ENCODE results near the gene TPPP2. TPM values are rescaled to one million over a fixed set of nuclear protein-coding genes. Genes with fewer than 3 reads are reported as not detected.

Gene TPPP2
- total and polyA plus RNA-seq, 2 donors (not counting 1 experiment from before 2014, with no cell fraction given): not detected

DNA sequence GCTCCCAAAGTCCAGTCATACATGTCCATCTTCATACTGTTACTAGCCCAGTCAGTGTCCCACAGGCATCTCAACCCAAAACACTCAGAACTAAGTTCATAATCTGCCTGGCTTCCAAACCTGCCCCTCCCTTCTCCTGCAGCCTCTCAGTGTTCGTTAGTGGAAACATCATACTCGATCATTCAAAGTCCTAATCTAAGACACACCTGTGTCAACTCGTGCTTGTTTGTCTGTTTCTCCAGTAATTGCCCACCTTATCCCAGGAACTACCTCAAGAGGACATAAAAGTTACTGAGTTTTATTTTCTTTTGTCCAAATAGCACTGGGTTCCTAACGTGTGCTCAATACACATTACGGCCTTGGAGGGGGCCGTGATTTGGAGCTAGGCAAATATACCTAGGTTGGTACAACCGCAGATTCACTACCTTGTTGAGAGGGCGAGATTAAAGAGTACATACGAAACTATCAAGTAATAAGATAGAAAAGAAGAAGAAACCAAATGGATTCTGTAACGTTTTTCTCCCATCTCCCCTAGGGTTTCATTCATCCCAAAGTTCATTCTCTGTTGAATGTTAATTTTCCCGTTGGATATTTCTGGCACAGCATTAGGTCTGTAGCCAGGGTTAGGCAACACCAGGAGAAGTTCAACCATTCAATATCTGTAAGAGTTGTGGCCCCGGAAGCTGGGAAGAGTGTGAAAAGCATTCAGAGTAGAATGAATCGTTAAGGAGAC lies 30.8 kb downstream of the TPPP2 start:
- no peak overlapping the region for H3K4me3 ChIP-seq (ENCODE audit: control extremely low read depth in 1 of 5, extremely low read depth in 1 of 5, insufficient read depth in 1 of 5, low read depth in 2 of 5, low read length in 4 of 5)
- H3K4me3 Mint-ChIP-seq: no peak overlapping the region
- no peaks in the 10 kb centered on the region for H3K4me1 ChIP-seq (ENCODE audit: control insufficient read depth in 2 of 2, insufficient read depth in 2 of 2, low read length in 2 of 2)
- ChIA-PET CTCF (interaction anchor here (1.1 to 2.0 kb wide), 3 partner anchors 32 to 46 kb away, joined by 4 to 7 read pairs (median 5); no protein-coding TSS in a partner anchor), POLR2A (no interaction called here)
- no peaks in the 10 kb centered on the region for H3K36me3 ChIP-seq (replicated peaks in 1 of 2; ENCODE audit: control extremely low read depth in 1 of 2, control insufficient read depth in 1 of 2, extremely low read depth in 1 of 2, insufficient read depth in 2 of 2, low read length in 1 of 2)
- ATAC-seq (ENCODE audit: low read depth): no peak
- no peaks in the 10 kb centered on the region for H3K9me3 ChIP-seq (ENCODE audit: control extremely low read depth in 1 of 3, control insufficient read depth in 2 of 3, insufficient read depth in 1 of 3, low read length in 2 of 3)
- no peaks in the 10 kb centered on the region for H4K20me1 ChIP-seq (ENCODE audit: control insufficient read depth, insufficient read depth, low read length, poor library complexity, severe bottlenecking)
- WGBS (ENCODE audit: insufficient coverage): 88% methylated on average over 3 of the region's 13 CpGs
- H3K79me2 ChIP-seq (ENCODE audit: control insufficient read depth, insufficient read depth, low read length): no peaks in the 10 kb centered on the region
- H3K9ac ChIP-seq (ENCODE audit: low read length): no peak overlapping the region
- TF ChIP-seq, protein P1, sequence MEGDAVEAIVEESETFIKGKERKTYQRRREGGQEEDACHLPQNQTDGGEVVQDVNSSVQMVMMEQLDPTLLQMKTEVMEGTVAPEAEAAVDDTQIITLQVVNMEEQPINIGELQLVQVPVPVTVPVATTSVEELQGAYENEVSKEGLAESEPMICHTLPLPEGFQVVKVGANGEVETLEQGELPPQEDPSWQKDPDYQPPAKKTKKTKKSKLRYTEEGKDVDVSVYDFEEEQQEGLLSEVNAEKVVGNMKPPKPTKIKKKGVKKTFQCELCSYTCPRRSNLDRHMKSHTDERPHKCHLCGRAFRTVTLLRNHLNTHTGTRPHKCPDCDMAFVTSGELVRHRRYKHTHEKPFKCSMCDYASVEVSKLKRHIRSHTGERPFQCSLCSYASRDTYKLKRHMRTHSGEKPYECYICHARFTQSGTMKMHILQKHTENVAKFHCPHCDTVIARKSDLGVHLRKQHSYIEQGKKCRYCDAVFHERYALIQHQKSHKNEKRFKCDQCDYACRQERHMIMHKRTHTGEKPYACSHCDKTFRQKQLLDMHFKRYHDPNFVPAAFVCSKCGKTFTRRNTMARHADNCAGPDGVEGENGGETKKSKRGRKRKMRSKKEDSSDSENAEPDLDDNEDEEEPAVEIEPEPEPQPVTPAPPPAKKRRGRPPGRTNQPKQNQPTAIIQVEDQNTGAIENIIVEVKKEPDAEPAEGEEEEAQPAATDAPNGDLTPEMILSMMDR (IDR thresholded peaks at IDR 0.05): no peak
- TF ChIP-seq EZH2 (IDR thresholded peaks at IDR 0.05; ENCODE audit: borderline replicate concordance, insufficient read depth, low read depth, low read length, poor library complexity, severe bottlenecking): no peak
- intact Hi-C loops (cut with micrococcal nuclease): no loop called here
- no peak overlapping the region for H3K27ac Mint-ChIP-seq
- no peak overlapping the region for H2AFZ ChIP-seq (ENCODE audit: insufficient read depth, low read depth, low read length, poor library complexity, severe bottlenecking)
- peaks cover 41% of the 10 kb centered on the region for H3K27me3 Mint-ChIP-seq
- no peaks in the 10 kb centered on the region for H3K4me1 Mint-ChIP-seq
- DNase-seq: no peak
- H3K9me3 Mint-ChIP-seq (ENCODE audit: insufficient read depth): no peaks in the 10 kb centered on the region
- H3K27me3 ChIP-seq (replicated peaks in 1 of 4; ENCODE audit: control extremely low read depth in 1 of 4, control insufficient read depth in 3 of 4, insufficient read depth in 4 of 4, low read length in 3 of 4): peaks cover 0 to 12% (median 6%) of the 10 kb centered on the region in 4 experiments
- H3K27ac ChIP-seq (ENCODE audit: low read length in 2 of 2): no peak overlapping the region
- H3K4me2 ChIP-seq (replicated peaks; ENCODE audit: low read depth, low read length, poor library complexity, severe bottlenecking): no peak overlapping the region

DNA sequence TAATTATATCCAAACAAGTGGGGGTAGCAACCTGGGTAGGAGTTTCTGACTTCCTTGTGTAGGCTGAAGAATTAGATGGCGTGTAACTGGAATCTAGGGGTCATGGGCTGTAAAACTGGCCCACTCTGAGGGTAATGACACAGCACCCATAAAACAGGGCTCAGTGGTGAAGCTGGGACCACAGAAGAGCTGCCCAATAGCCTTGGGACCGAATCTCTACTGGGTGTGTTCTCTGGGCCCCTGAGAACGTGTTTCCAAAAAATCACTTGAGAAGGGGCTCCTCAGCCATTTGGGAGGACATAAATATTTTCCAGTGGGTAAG lies 31.3 kb downstream of the TPPP2 start:
- CTCF ChIA-PET: interaction anchor here (0.7 to 2.0 kb wide), 3 partner anchors 31 to 43 kb away, joined by 3 to 7 read pairs (median 5); partner anchors contain the start of gene ZNF219
- intact Hi-C loops (cut with micrococcal nuclease): no loop called here
- no peak overlapping the region for H3K4me2 ChIP-seq (replicated peaks; ENCODE audit: low read depth, low read length, poor library complexity, severe bottlenecking)
- H3K9ac ChIP-seq (ENCODE audit: low read length): no peak overlapping the region
- H4K20me1 ChIP-seq (ENCODE audit: control insufficient read depth, insufficient read depth, low read length, poor library complexity, severe bottlenecking): no peaks in the 10 kb centered on the region
- Mint-ChIP-seq H3K9me3 (ENCODE audit: insufficient read depth) (no peaks in the 10 kb centered on the region), H3K4me1 (no peaks in the 10 kb centered on the region), H3K27ac (no peak overlapping the region), H3K4me3 (no peak overlapping the region), H3K27me3 (peaks cover 44% of the 10 kb centered on the region)
- no peak for DNase-seq
- H3K4me1 ChIP-seq (ENCODE audit: control insufficient read depth in 2 of 2, insufficient read depth in 2 of 2, low read length in 2 of 2): no peaks in the 10 kb centered on the region
- no peaks in the 10 kb centered on the region for H3K9me3 ChIP-seq (ENCODE audit: control extremely low read depth in 1 of 3, control insufficient read depth in 2 of 3, insufficient read depth in 1 of 3, low read length in 2 of 3)
- no peak overlapping the region for H2AFZ ChIP-seq (ENCODE audit: insufficient read depth, low read depth, low read length, poor library complexity, severe bottlenecking)
- POLR2A ChIA-PET: no interaction called here
- ATAC-seq (ENCODE audit: low read depth): no peak
- H3K27me3 ChIP-seq (replicated peaks in 1 of 4; ENCODE audit: control extremely low read depth in 1 of 4, control insufficient read depth in 3 of 4, insufficient read depth in 4 of 4, low read length in 3 of 4): peaks cover 0 to 12% (median 6%) of the 10 kb centered on the region in 4 experiments
- TF ChIP-seq, protein P1 (IDR thresholded peaks at IDR 0.05): no peak
- no peak overlapping the region for H3K27ac ChIP-seq (ENCODE audit: low read length in 2 of 2)
- H3K4me3 ChIP-seq (ENCODE audit: control extremely low read depth in 1 of 5, extremely low read depth in 1 of 5, insufficient read depth in 1 of 5, low read depth in 2 of 5, low read length in 4 of 5): no peak overlapping the region
- 83% methylated on average over 1 of the region's 3 CpGs for WGBS (ENCODE audit: insufficient coverage)
- no peaks in the 10 kb centered on the region for H3K36me3 ChIP-seq (replicated peaks in 1 of 2; ENCODE audit: control extremely low read depth in 1 of 2, control insufficient read depth in 1 of 2, extremely low read depth in 1 of 2, insufficient read depth in 2 of 2, low read length in 1 of 2)
- no peaks in the 10 kb centered on the region for H3K79me2 ChIP-seq (ENCODE audit: control insufficient read depth, insufficient read depth, low read length)

Data from B cell (primary cell).